Activated CD8-positive, alpha-beta memory T cell treated with anti-CD3 and anti-CD28 coated beads, Interleukin-2, amount 10 ng/mL, durations not matched to agents 7 days and 5 days (primary cell): ENCODE measurements around the gene GAMT. TPM values are rescaled to one million over a fixed set of nuclear protein-coding genes. Genes with fewer than 3 reads are reported as not detected.

Experiments
- ATAC-seq: fragments of 150-1000 bp; cut with Tn5 transposase; one replicate; pipeline ENCODE4 v1.10.0; 2021; ENCODE audit warnings: moderate library complexity
- CTCF ChIA-PET: fragments of 350-600 bp; sonication (Branson Sonifier 250); formaldehyde crosslinking; loops from one replicate; lab custom pipeline; 2021; ENCODE audit warnings: antibody characterized with exemption; lab: Charles Lee
- DNase-seq: peaks from one replicate; pipeline ENCODE4 v3.0.0-alpha.2; 2020
- H3K27ac Mint-ChIP-seq: one replicate; pipeline ENCODE4 v1.8.0; 2021; ENCODE audit warnings: mild to moderate bottlenecking, mixed read lengths
- H3K27me3 Mint-ChIP-seq: one replicate; pipeline ENCODE4 v1.8.0; 2021; ENCODE audit warnings: mixed read lengths
- H3K36me3 Mint-ChIP-seq: one replicate; pipeline ENCODE4 v1.8.0; 2021; ENCODE audit warnings: mild to moderate bottlenecking, mixed read lengths
- H3K4me1 Mint-ChIP-seq: one replicate; pipeline ENCODE4 v1.8.0; 2021; ENCODE audit warnings: mixed read lengths
- H3K4me3 Mint-ChIP-seq: one replicate; pipeline ENCODE4 v1.8.0; 2021; ENCODE audit warnings: mild to moderate bottlenecking, moderate library complexity, mixed read lengths
- H3K9me3 Mint-ChIP-seq: one replicate; pipeline ENCODE4 v1.8.0; 2022; ENCODE audit warnings: low read depth, mixed read lengths
- total RNA-seq, 2 experiments: library from RNA; stranded (reverse); gene quantifications; one replicate each; pipeline ENCODE4 v1.2.3, GENCODE V29; 2021

The GAMT gene
- total RNA-seq, 2 experiments from 2014 or later = 19.3 to 20.4 TPM

- H3K36me3 Mint-ChIP-seq = peaks cover 13% of the 10 kb centered on the region
- H3K27ac Mint-ChIP-seq = no peak overlapping the region
- no peak overlapping the region for H3K4me3 Mint-ChIP-seq
- H3K27me3 Mint-ChIP-seq = no peaks in the 10 kb centered on the region
- DNase-seq (no peak), ATAC-seq (no peak)
- CTCF ChIA-PET = no interaction called here
- H3K9me3 Mint-ChIP-seq = no peaks in the 10 kb centered on the region
- no peaks in the 10 kb centered on the region for H3K4me1 Mint-ChIP-seq
Observed at GRCh38 chr19:1429750-1430149, 28.4 kb upstream of the GAMT start.

GRCh38 chr19:1428738-1429391 is 27.5 kb upstream of the GAMT start:
- Mint-ChIP-seq H3K27me3 (no peaks in the 10 kb centered on the region), H3K36me3 (peaks cover 17% of the 10 kb centered on the region), H3K27ac (no peak overlapping the region), H3K9me3 (no peaks in the 10 kb centered on the region), H3K4me1 (no peaks in the 10 kb centered on the region), H3K4me3 (no peak overlapping the region)
- CTCF ChIA-PET = interaction anchor here (0.8 kb wide), 1 partner anchor 397 kb away, joined by 3 read pairs; no protein-coding TSS in a partner anchor
- DNase-seq = no peak
- ATAC-seq = no peak

GRCh38 chr19:1427221-1427920 is 26.0 kb upstream of the GAMT start:
- H3K4me1 Mint-ChIP-seq = no peaks in the 10 kb centered on the region
- H3K27me3 Mint-ChIP-seq = no peaks in the 10 kb centered on the region
- H3K4me3 Mint-ChIP-seq = no peak overlapping the region
- no peak overlapping the region for H3K27ac Mint-ChIP-seq
- no peak for DNase-seq
- peaks cover 27% of the 10 kb centered on the region for H3K36me3 Mint-ChIP-seq
- H3K9me3 Mint-ChIP-seq = no peaks in the 10 kb centered on the region
- ATAC-seq = no peak
- CTCF ChIA-PET = no interaction called here

- ATAC-seq (no peak), DNase-seq (no peak)
- H3K4me3 Mint-ChIP-seq = no peak overlapping the region
- H3K27me3 Mint-ChIP-seq = no peaks in the 10 kb centered on the region
- CTCF ChIA-PET = no interaction called here
- H3K27ac Mint-ChIP-seq = no peak overlapping the region
- H3K9me3 Mint-ChIP-seq = no peaks in the 10 kb centered on the region
- H3K4me1 Mint-ChIP-seq = no peaks in the 10 kb centered on the region
- H3K36me3 Mint-ChIP-seq = peaks cover 27% of the 10 kb centered on the region
Observed at GRCh38 chr19:1426736-1427135, 25.4 kb upstream of the GAMT start.

GRCh38 chr19:1425902-1426301 is 24.6 kb upstream of the GAMT start:
- no peak for DNase-seq

GRCh38 chr19:1425102-1425837 is 23.9 kb upstream of the GAMT start:
- H3K27me3 Mint-ChIP-seq = no peaks in the 10 kb centered on the region
- no peaks in the 10 kb centered on the region for H3K4me1 Mint-ChIP-seq
- peaks cover 29% of the 10 kb centered on the region for H3K36me3 Mint-ChIP-seq
- CTCF ChIA-PET = interaction anchor here (1.2 kb wide), 1 partner anchor 12 kb away, joined by 3 read pairs; no protein-coding TSS in a partner anchor
- DNase-seq (no peak), ATAC-seq (no peak)
- H3K4me3 Mint-ChIP-seq = no peak overlapping the region
- H3K9me3 Mint-ChIP-seq = no peaks in the 10 kb centered on the region
- H3K27ac Mint-ChIP-seq = no peak overlapping the region

More at GRCh38 chr19:1425902-1426301, 24.6 kb upstream of the GAMT start:
- ATAC-seq = no peak
- Mint-ChIP-seq H3K27ac (no peak overlapping the region), H3K4me3 (no peak overlapping the region), H3K4me1 (no peaks in the 10 kb centered on the region), H3K36me3 (peaks cover 27% of the 10 kb centered on the region), H3K27me3 (no peaks in the 10 kb centered on the region), H3K9me3 (no peaks in the 10 kb centered on the region)
- CTCF ChIA-PET = no interaction called here

- H3K36me3 Mint-ChIP-seq = peaks cover 33% of the 10 kb centered on the region
- no peaks in the 10 kb centered on the region for H3K27me3 Mint-ChIP-seq
- H3K27ac Mint-ChIP-seq = no peak overlapping the region
- CTCF ChIA-PET = interaction anchor here (1.2 kb wide), 1 partner anchor 11 kb away, joined by 3 read pairs; no protein-coding TSS in a partner anchor
- no peak overlapping the region for H3K4me3 Mint-ChIP-seq
- ATAC-seq (no peak), DNase-seq (no peak)
- no peaks in the 10 kb centered on the region for H3K4me1 Mint-ChIP-seq
- H3K9me3 Mint-ChIP-seq = no peaks in the 10 kb centered on the region
Observed at GRCh38 chr19:1424192-1424955, 23.0 kb upstream of the GAMT start.

GRCh38 chr19:1423436-1424191 is 22.3 kb upstream of the GAMT start:
- DNase-seq (no peak), ATAC-seq (no peak)
- Mint-ChIP-seq H3K27me3 (no peaks in the 10 kb centered on the region), H3K4me1 (no peaks in the 10 kb centered on the region), H3K9me3 (no peaks in the 10 kb centered on the region), H3K4me3 (no peak overlapping the region), H3K27ac (no peak overlapping the region), H3K36me3 (peaks cover 37% of the 10 kb centered on the region)
- CTCF ChIA-PET = no interaction called here

- ATAC-seq (no peak), DNase-seq (no peak)
- CTCF ChIA-PET = no interaction called here
- no peaks in the 10 kb centered on the region for H3K4me1 Mint-ChIP-seq
- H3K27me3 Mint-ChIP-seq = no peaks in the 10 kb centered on the region
- H3K27ac Mint-ChIP-seq = no peak overlapping the region
- no peaks in the 10 kb centered on the region for H3K9me3 Mint-ChIP-seq
- peaks cover 39% of the 10 kb centered on the region for H3K36me3 Mint-ChIP-seq
- no peak overlapping the region for H3K4me3 Mint-ChIP-seq
Observed at GRCh38 chr19:1422943-1423342, 21.6 kb upstream of the GAMT start.

- Mint-ChIP-seq H3K4me1 (peaks cover 2% of the 10 kb centered on the region), H3K9me3 (no peaks in the 10 kb centered on the region)
- CTCF ChIA-PET = no interaction called here
Observed at GRCh38 chr19:1422360-1422759, 21.0 kb upstream of the GAMT start.

GRCh38 chr19:1421958-1422305 is 20.6 kb upstream of the GAMT start:
- no peaks in the 10 kb centered on the region for H3K9me3 Mint-ChIP-seq
- no peak overlapping the region for H3K4me3 Mint-ChIP-seq
- peaks cover 45% of the 10 kb centered on the region for H3K36me3 Mint-ChIP-seq
- CTCF ChIA-PET = no interaction called here
- peaks cover 5% of the 10 kb centered on the region for H3K4me1 Mint-ChIP-seq
- no peaks in the 10 kb centered on the region for H3K27me3 Mint-ChIP-seq
- DNase-seq = no peak
- ATAC-seq = no peak
- H3K27ac Mint-ChIP-seq = no peak overlapping the region

More at GRCh38 chr19:1422360-1422759, 21.0 kb upstream of the GAMT start:
- DNase-seq (no peak), ATAC-seq (no peak)
- Mint-ChIP-seq H3K36me3 (peaks cover 42% of the 10 kb centered on the region), H3K4me3 (no peak overlapping the region), H3K27ac (no peak overlapping the region), H3K27me3 (no peaks in the 10 kb centered on the region)

GRCh38 chr19:1421218-1421957 is 20.0 kb upstream of the GAMT start:
- Mint-ChIP-seq H3K27me3 (no peaks in the 10 kb centered on the region), H3K9me3 (no peaks in the 10 kb centered on the region), H3K36me3 (peaks cover 45% of the 10 kb centered on the region), H3K4me3 (no peak overlapping the region), H3K4me1 (peaks cover 5% of the 10 kb centered on the region), H3K27ac (no peak overlapping the region)
- no peak for DNase-seq
- ATAC-seq = no peak
- CTCF ChIA-PET = interaction anchor here (1.0 kb wide), 1 partner anchor 9 kb away, joined by 3 read pairs; no protein-coding TSS in a partner anchor
